Activated T-helper 1 cell treated with anti-CD3 and anti-CD28 coated beads, Interleukin-2, amount 50 U/mL, for 16 hours (primary cell): ENCODE data around the gene NEK6.

ENCODE experiments used
- DNase-seq, 2 donors: peaks; one replicate each; pipeline ENCODE4 v3.0.0-alpha.2; 2020; ENCODE audit warnings: low read depth in 1 of 2, low spot score in 1 of 2

Gene NEK6

GRCh38 chr9:124320062-124320973 is 62.6 kb downstream of the NEK6 start:
- DNase-seq: peak in 1 of 2 donors; percentile 14

- no peak for DNase-seq
Measured at GRCh38 chr9:124321416-124321815, 63.7 kb downstream of the NEK6 start.

GRCh38 chr9:124321935-124322334 is 64.2 kb downstream of the NEK6 start:
- no peak for DNase-seq

- DNase-seq: no peak
Measured at GRCh38 chr9:124322618-124323432, 65.1 kb downstream of the NEK6 start.

- no peak for DNase-seq
Measured at GRCh38 chr9:124323904-124324303, 66.2 kb downstream of the NEK6 start.

- DNase-seq: no peak
Measured at GRCh38 chr9:124325816-124326215, 68.1 kb downstream of the NEK6 start.

GRCh38 chr9:124326378-124326777 is 68.6 kb downstream of the NEK6 start:
- DNase-seq: no peak

- no peak for DNase-seq
Measured at GRCh38 chr9:124327491-124327890, 69.7 kb downstream of the NEK6 start.

GRCh38 chr9:124328285-124328684 is 70.5 kb downstream of the NEK6 start:
- no peak for DNase-seq

GRCh38 chr9:124329206-124329792 is 71.5 kb downstream of the NEK6 start:
- no peak for DNase-seq

GRCh38 chr9:124330011-124330697 is 72.4 kb downstream of the NEK6 start:
- DNase-seq: no peak

- DNase-seq: no peak
Measured at GRCh38 chr9:124331580-124331979, 73.8 kb downstream of the NEK6 start.

GRCh38 chr9:124332361-124333202 is 74.8 kb downstream of the NEK6 start:
- DNase-seq: no peak

GRCh38 chr9:124333203-124333579 is 75.4 kb downstream of the NEK6 start:
- no peak for DNase-seq

- no peak for DNase-seq
Measured at GRCh38 chr9:124334568-124335319, 77.0 kb downstream of the NEK6 start.

- DNase-seq: no peak
Measured at GRCh38 chr9:124335320-124335707, 77.6 kb downstream of the NEK6 start.

- no peak for DNase-seq
Measured at GRCh38 chr9:124337562-124337961, 79.8 kb downstream of the NEK6 start.

- DNase-seq: no peak
Measured at GRCh38 chr9:124339603-124340146, 81.9 kb downstream of the NEK6 start.
